H4 (cell line): Measurements from ENCODE around the gene SRSF7. TPM values are rescaled to one million over a fixed set of nuclear protein-coding genes. Genes with fewer than 3 reads are reported as not detected.
"Not testable (repeated sequence)": the region's sequence is repeated elsewhere in the genome, so short reads cannot be mapped to it uniquely, and the experiment has no call there.

Experiments
- DNase-seq: peaks from one replicate; pipeline ENCODE4 v3.0.0-alpha.2; 2015; ENCODE audit warnings: low spot score
- total RNA-seq: library from RNA; depleted of rRNA; stranded (reverse); fragments of >200 nt; shearing (Covaris generic); gene quantifications from 2 replicates; pipeline ENCODE4 v1.2.3, GENCODE V29; 2014; rRNA removed

The SRSF7 gene
- 308 and 364 TPM in 2 replicates for total RNA-seq

DNA sequence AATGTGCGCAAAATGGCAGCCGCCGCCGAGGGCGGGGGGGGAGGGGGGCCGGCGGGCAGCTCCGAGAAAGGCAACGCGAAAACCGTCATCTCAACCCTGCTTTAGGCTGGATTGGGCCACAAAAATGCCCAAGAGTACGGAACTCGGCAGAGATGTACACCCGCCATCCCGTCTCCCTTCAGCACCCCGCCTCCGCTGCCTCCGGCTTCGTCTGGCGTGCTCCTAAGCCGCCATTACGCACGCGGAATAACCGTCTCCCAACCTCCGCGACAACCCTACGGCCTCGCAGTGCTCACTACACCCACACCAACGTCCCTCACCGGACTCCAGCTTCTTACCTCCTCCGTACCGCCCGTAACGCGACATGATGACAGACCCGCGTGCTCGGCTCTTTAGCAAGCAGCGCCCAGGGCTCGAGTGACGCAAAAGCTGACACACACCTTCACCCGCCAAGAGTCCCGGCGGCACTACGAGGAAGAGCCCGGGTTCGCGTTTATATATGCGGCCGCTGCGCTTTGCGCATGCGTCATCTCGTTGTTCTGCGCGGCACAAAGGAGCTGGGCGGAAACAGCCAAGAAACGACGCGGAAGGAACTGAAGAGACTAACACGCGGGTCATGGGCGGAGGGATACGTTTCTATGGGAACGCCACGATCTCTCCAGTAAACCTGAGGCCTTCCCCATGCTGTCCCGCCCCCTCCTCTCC, at the start of gene SRSF7:
Gene SRSF7 (minus strand): TSS at position 471 of the 705 bp plus-strand sequence. CDS start 105 bp downstream, at position 366.
- peak; percentile 98 for DNase-seq

DNA sequence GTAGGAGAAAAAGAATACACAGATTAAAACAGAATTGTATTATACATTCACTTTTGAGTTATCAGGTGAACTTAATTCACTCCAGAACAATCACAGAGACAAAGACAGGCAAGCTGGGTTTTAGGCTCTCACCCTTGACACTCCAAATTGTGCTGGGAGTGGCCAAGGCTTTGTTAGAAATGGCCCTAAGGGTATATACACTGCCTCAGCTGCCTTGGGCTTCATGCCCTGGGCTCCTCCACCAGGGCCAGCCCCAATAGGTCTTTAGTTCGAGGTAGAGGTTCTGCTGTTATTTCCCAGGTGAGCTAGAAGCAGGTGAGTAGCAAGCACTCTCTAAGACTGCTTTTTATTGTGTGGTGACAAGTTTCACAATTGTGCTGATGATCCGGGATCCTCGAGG, 46.8 kb upstream of the SRSF7 start:
- no peak for DNase-seq

DNA sequence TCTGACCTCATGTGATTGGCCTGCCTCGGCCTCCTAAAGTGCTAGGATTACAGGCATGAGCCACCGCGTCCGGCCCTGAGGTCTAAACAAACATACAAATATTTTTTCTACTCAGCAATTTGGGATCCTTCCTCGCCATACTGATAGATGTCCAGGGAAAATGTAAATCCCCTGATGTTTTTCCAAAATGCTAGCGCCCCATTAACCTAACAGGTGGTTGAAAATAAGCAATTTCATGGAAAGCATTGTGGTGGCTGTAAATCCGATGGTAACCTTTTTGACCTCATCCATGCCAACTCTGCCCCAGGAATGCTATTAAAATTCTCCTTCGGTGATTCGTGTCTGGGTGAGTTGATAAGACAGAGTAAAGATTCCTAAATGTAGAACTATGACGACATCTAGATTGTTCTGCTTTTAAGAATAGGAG, 46.1 kb upstream of the SRSF7 start:
- DNase-seq, result no peak

DNA sequence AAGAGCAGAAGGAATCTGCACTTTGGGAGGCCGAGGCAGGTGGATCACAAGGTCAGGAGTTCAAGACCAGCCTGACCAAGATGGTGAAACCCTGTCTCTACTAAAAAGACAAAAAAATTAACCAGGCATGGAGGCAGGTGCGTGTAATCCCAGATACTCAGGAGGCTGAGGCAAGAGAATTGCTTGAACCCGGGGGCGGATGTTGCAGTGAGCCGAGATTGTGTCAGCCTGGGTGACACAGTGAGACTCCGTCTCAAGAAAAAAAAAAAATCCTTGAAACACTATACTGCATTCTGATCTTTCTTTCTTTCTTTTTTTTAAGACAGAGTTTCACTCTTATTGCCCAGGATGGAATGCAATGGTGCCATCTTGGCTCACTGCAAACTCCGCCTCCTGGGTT, 43.9 kb upstream of the SRSF7 start:
- not testable (repeated sequence) for DNase-seq

DNA sequence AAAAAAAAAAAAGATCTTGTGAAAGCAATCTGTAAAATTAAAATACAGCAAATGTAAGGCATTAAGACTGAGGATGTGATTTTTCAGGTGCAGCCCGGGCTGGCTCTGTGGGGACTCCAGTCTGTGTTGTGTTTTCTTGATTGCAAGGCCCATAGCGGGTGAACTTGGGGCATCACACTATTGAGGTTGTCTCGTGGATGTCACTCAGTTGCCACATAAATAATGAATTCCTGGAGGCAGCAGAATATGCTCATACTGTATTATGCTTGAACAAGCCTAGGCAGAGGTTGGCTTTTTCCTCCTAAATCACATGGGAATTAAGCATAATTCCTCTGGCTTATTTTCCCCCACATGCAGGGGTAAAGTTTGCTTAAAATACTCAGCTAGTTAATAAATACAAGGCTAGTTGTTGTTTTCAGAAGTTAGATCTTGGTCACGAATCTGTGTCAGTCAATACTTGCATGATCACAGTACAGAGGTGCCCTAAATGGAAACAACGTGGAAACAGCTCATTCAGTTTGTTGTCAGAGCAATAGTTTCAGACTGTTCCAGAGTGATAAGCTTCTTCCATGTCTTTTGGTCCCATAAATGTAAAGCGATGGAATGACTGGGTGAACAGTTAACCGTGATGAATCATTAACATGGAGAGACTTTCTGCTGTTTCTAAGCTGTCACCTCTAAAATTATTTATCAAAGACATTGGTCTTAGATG, 43.2 kb upstream of the SRSF7 start:
- DNase-seq, result no peak

DNA sequence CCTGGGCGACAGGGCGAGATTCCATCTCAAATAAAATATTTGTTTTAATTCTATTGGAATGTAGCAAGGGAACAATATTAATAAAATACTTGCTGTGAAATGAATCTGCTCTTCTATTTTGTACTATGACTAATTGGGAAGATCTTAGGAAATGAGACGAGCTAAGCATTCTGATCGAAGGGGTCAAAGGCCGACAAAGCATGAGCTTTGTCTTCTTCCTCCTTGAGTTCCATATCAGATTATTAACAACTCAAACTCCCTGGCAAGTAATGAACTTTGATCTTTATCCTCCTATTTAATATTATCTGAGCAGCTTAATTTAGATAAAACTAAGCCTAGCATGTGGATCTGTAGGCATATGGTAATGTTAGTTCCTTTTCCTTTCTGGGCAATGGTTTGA, 42.4 kb upstream of the SRSF7 start:
- DNase-seq, result no peak

DNA sequence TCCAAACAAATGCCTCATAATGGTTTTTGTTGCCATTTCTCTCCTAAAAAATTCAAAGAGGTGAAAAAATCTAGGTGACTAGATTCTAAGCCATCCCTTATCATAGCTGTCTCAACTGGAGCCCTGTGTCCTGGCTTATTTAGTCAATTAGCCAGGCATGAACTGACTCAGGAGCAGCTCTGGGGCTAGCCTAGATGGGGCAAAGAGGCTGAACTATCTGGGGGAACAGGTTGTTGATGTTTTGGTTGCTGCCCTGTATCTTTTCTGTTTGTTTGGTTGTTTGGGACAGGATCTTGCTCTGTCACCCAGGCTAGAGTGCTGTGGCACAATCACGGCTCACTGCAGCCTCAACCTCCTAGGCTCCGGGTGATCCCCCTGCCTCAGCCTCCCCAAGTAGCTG, 41.6 kb upstream of the SRSF7 start:
- DNase-seq, result no peak

DNA sequence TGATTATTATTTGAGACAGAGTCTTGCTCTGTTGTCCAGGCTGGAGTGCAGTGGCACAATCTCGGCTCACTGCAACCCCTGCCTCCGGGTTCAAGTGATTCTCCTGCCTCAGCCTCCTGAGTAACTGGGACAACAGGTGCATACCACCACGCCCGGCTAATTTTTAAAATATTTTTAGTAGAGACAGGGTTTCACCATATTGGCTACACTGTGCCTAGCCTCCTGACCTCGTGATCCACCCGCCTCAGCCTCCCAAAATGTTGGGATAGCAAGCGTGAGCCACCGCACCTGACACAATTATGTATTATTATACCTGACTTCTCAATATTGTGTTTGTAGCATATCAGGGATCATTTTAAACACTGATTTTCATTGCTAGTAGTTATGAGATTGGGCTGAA, 41.2 kb upstream of the SRSF7 start:
- not testable (repeated sequence) for DNase-seq

DNA sequence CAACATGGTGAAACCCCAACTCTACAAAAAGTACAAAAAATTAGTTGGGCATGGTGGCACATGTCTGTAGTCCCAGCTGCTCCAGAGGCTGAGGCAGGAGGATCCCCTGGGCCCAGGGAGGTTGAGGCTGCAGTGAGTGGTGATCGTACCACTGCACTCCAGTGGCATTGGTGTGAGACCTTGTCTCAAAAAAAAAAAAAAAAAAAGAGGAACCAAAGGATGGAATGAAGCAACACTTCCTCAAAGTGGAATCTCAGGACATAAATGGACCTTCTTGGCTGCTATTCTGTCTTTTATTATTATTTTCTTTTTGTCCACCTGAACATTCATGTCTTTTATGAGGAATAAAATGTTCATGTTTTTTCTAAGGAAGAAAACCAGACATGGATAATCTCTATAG, 40.6 kb upstream of the SRSF7 start:
- DNase-seq, result no peak

DNA sequence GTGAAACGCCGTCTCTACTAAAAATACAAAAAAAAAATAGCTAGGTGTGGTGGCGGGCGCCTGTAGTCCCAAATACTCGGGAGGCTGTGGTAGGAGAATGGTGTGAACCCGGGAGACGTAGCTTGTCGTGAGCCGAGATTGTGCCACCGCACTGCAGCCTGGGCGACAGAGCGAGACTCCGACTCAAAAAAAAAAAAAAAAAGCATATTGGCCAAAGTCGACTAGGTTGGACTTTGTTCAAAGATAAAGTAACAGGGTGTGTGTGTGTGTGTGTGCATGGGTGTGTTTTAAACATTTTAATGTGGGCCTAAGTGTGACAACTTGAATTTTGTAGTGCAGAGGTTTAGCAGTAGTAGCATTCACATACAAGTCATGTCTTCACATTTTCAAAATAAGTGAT, 38.5 kb upstream of the SRSF7 start:
- no peak for DNase-seq

DNA sequence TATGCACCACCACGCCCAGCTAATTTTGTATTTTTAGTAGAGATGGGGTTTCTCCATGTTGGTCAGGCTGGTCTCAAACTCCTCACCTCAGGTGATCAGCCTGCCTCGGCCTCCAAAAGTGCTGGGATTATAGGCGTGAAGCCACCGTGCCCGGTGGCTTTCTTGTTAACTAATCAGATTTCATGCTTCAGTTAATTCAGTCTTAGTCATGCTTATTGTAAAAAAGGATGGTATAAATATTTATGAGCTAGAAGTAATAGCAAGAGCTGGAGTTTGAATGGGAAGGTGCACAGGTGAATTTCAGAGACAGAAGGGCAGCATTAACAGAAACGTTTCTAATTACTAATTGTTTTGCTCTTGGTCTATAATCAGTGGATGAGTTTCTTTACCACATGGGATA, 37.1 kb upstream of the SRSF7 start:
- DNase-seq, result no peak

DNA sequence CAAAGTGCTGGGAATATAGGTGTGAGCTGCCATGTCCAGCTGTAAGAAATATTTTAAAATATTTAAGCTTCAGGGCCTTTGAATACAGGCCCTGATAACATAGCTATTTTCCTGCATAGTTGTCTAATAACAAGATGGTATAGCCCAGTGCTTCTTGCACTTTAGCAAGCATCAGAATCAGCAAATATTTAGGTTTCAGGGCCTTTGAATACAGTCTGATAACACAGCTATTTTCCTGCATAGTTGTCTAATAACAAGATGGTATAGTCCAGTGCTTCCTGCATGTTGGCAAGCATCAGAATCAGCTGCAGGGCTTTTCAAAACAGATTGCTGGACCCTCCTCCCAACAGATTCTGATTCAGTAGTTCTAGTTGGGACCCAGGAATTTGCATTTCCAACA, 32.4 kb upstream of the SRSF7 start:
- DNase-seq, result no peak

DNA sequence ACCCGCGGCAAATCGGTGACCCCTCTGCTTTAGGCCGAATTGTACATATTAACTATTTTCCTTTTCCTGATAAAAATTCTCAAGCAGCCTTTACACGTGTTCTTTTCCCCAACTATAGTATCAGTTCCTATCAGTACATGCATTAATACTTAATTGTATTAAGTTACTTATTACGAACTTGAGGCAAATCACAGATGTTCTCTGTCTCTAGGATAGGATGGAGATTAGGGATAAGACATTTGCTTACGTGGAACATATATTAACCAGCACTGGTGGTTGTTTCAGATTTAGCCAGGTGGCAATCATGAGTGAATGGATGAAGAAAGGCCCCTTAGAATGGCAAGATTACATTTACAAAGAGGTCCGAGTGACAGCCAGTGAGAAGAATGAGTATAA, 27.5 kb upstream of the SRSF7 start:
- DNase-seq, result no peak

DNA sequence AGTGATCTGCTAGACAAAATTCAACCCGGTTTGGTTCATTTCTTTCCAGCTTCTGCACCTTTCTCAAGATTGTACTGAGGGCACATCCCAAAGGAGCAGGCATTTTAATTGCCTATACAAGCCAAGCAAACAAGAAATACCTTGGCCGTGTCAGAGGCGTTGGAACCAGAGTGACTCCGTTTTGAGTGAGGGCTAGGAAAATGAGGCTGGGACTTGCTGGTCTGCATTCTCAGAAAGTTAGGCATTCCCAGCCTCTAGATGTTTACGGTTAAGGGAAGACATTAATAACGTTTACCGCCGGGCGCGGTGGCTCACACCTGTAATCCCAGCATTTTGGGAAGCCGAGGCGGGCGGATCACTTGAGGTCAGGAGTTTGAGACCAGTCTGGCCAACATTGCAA, 25.4 kb upstream of the SRSF7 start:
- no peak for DNase-seq

DNA sequence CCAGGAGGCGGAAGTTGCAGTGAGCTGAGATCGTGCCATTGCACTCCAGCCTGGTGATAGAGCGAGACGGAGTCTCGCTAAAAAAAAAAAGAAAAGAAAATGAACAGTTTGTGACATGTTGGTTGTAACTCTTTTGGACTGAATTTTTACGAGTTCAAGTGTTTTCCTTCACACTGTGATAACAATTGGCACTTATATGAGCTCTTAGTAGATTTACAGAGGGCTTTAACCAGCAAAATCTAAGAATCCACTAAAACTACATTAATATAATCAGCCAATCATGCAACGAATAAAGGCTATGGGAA, 24.7 kb upstream of the SRSF7 start:
- no peak for DNase-seq

DNA sequence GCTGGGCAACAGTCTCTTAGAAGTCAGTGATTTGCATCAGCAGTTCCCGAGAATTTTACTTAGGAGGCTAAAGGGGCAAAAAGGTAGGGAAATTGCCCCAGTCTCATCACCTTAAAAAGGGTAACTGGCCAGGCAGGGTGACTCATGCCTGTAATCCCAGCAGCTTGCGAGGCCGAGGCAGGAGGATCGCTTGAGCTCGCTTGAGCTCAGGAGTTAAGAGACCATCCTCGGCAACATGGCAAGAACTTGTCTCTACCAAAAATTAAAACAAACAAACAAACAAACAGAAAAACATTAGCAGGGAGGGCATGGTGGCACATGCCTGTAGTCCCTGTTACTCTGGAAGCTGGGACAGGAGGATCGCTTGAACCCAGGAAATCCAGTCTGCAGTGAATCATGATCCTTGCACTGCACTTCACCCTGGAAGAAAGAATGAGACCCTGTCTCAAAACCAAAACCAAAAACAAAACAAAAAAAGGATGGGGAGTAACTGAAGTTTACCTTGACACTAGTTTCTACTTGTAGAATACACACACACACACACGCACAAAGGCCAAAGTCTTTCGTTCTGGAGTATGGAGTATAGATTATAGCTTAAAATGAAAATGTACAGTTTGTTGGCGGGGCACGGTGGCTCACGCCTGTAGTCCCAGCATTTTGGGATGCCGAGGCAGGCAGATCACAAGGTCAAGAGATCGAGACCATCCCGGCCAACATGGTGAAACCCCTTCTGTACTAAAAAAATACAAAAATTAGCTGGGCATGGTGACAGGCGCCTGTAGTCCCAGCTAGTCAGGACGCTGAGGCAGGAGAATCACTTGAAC, 24.1 kb upstream of the SRSF7 start:
- DNase-seq, result no peak

DNA sequence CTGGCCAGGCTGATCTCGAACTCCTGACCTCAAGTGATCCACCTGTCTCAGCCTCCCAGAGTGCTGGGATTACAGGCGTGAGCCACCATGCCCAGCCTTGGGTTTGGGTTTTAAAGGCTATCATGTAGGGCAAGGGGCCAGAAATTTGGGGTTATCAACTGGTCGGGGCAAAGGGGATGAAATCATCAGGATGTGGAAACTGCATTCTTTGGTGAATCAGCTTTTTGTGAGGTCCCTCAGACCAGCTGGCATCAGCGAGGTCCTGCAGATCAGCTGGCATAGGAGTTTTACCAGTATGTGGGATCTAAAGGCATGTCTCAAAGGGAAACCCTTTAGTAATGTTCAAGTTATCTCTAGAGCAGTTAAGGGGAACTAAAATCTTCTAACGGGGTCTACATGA, 20.5 kb upstream of the SRSF7 start:
- peak; percentile 36 for DNase-seq

DNA sequence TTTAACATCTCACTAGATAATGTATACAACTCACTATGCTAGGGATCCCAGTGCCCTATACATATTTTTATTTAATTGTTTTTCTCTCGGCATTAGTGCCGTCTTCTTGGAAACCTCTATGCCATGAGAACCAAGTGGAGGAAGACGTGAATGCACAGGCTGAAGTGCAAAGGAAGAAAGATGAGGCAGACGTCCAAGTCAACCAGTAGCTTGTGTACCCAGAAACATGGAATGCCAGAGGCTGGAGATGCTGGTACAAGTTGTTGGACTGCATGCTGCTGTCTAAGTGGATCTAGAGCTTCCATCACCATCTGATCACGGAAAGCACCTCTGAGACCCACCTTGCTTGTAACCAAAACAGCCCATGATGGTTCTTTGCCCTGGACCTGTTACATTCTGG, 14.4 kb upstream of the SRSF7 start:
- DNase-seq, result no peak

DNA sequence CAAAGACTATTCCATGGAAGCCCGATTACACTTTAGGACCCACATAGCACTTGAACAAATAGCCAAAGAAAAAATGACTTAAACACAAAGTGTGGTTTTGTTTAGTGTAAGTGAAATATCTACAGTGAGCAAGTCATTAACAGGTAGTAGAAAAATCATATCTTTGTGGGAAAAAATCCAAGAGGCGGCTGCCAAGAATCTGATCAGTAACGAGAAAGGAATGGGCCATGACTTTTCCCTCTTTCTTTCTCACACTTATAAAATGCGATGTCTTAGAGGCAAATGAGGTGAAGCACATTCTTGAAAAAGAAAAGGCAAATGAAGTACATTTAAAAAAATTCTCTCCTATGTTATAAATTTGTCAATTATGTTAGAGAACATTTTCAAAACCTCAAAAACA, 14.0 kb upstream of the SRSF7 start:
- DNase-seq, result no peak

DNA sequence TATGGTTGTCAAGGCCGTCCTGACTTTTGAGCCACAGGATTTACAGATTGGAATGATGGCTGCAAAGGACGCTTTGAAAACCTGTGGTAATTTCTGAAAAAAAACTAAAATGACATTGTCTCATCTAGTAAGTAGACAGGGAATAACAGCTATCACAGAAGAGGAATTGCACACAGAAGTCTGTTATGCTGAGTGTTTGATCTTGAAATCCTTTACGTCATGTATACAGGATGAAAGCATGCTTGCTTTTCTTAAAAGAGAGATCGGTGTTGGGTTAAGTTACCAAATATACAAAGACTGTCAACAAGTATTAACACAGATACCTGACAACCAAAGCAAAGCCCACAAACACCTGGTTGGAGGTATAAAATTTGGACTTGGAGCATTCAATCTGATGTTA, 12.6 kb upstream of the SRSF7 start:
- DNase-seq, result no peak

DNA sequence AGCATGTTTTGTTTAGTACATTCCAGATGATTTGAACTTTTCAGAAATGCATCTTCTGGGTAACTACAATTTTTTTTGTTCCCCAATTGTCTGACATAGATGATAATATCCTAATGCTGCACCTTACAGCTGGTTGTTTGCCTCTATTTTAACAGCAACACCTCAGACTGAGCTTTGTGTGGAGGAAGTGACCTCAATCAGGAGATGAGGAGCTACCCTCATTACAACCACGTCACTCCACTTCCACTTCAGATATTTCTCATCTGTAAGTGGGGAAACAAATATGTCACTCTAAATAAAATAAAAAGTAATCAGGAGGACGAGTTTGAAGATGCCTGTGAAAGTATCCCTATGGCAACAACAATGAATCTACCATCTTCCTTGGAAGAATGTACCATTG, 12.1 kb upstream of the SRSF7 start:
- no peak for DNase-seq

DNA sequence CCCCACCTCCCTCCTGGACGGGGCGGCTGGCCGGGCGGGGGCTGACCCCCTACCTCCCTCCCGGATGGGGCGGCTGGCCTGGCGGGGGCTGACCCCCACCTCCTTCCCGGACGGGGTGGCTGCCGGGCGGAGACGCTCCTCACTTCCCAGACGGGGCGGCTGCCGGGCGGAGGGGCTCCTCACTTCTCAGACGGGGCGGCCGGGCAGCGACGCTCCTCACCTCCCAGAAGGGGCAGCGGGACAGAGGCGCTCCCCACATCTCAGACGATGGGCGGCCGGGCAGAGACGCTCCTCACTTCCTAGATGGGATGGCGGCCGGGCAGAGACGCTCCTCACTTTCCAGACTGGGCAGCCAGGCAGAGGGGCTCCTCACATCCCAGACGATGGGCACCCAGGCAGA, 4.7 kb upstream of the SRSF7 start:
- not testable (repeated sequence) for DNase-seq

DNA sequence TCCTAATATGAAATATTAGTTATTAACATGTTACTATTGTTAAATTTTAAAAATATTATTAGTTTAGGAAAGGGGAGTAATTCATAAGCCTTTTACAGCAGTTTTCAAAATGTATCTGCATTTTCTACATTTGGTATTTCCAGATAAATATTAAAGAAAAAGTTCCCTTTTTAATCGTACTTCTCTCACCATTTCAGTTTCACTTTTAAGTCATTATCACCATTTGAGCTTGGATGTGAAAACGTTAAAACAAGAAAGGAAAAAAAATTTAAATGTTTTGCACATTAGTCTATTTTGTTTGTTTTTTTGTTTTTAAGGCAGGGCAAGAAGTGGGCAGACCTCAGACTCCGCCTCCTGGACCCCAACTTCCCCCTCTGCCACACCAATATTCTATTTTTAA, 3.3 kb upstream of the SRSF7 start:
- no peak for DNase-seq
